Stimulated activated CD4-positive, alpha-beta T cell treated with anti-CD3 and anti-CD28 coated beads, Interleukin-2, amount 100 ng/mL, for 4 hours (primary cell): Measurements from ENCODE around the gene IPPK.

Experiments used
- DNase-seq: peaks from one replicate; pipeline ENCODE4 v3.0.0-alpha.2; 2020; ENCODE audit warnings: low read depth

Gene IPPK

GRCh38 chr9:92614763-92615461, 55.0 kb downstream of the IPPK start:
- no peak for DNase-seq

GRCh38 chr9:92614123-92614510, 55.8 kb downstream of the IPPK start:
- no peak for DNase-seq

- DNase-seq: no peak
Measured at GRCh38 chr9:92613268-92614122, 56.4 kb downstream of the IPPK start.

- no peak for DNase-seq
Measured at GRCh38 chr9:92612816-92613215, 57.1 kb downstream of the IPPK start.

- no peak for DNase-seq
Measured at GRCh38 chr9:92612292-92612691, 57.6 kb downstream of the IPPK start.

- DNase-seq: no peak
Measured at GRCh38 chr9:92611621-92612285, 58.2 kb downstream of the IPPK start.

- no peak for DNase-seq
Measured at GRCh38 chr9:92610470-92611420, 59.2 kb downstream of the IPPK start.

GRCh38 chr9:92608909-92609445, 61.0 kb downstream of the IPPK start:
- DNase-seq: no peak

- no peak for DNase-seq
Measured at GRCh38 chr9:92608241-92608908, 61.6 kb downstream of the IPPK start.

GRCh38 chr9:92607773-92608172, 62.2 kb downstream of the IPPK start:
- DNase-seq: no peak

- no peak for DNase-seq
Measured at GRCh38 chr9:92607088-92607487, 62.8 kb downstream of the IPPK start.

GRCh38 chr9:92605224-92605623, 64.7 kb downstream of the IPPK start:
- no peak for DNase-seq

GRCh38 chr9:92603990-92604389, 65.9 kb downstream of the IPPK start:
- DNase-seq: no peak

- DNase-seq: no peak
Measured at GRCh38 chr9:92603100-92603499, 66.8 kb downstream of the IPPK start.

GRCh38 chr9:92602413-92602812, 67.5 kb downstream of the IPPK start:
- DNase-seq: no peak

- no peak for DNase-seq
Measured at GRCh38 chr9:92601451-92601850, 68.5 kb downstream of the IPPK start.

- no peak for DNase-seq
Measured at GRCh38 chr9:92600462-92601261, 69.3 kb downstream of the IPPK start.

GRCh38 chr9:92599938-92600461, 69.9 kb downstream of the IPPK start:
- no peak for DNase-seq

- DNase-seq: no peak
Measured at GRCh38 chr9:92598382-92598781, 71.5 kb downstream of the IPPK start.

- DNase-seq: no peak
Measured at GRCh38 chr9:92595930-92596329, 74.0 kb downstream of the IPPK start.
